HG02610 (cell line): ENCODE results near the gene STAG1.
A peak's percentile ranks its signal among the peaks of the same experiment; 100 is the strongest.
"Not testable (repeated sequence)": the region's sequence is repeated elsewhere in the genome, so short reads cannot be mapped to it uniquely, and the experiment has no call there.

Source experiments
- ATAC-seq: cut with Tn5 transposase; IDR thresholded peaks from one replicate; pipeline ENCODE4 v1.9.1; 2021; ENCODE audit warnings: mild to moderate bottlenecking, moderate library complexity; ENCODE audit not compliant: unreplicated experiment

Gene STAG1

GRCh38 chr3:136343446-136343845 lies 408.7 kb downstream of the STAG1 start:
- no peak for ATAC-seq

DNA sequence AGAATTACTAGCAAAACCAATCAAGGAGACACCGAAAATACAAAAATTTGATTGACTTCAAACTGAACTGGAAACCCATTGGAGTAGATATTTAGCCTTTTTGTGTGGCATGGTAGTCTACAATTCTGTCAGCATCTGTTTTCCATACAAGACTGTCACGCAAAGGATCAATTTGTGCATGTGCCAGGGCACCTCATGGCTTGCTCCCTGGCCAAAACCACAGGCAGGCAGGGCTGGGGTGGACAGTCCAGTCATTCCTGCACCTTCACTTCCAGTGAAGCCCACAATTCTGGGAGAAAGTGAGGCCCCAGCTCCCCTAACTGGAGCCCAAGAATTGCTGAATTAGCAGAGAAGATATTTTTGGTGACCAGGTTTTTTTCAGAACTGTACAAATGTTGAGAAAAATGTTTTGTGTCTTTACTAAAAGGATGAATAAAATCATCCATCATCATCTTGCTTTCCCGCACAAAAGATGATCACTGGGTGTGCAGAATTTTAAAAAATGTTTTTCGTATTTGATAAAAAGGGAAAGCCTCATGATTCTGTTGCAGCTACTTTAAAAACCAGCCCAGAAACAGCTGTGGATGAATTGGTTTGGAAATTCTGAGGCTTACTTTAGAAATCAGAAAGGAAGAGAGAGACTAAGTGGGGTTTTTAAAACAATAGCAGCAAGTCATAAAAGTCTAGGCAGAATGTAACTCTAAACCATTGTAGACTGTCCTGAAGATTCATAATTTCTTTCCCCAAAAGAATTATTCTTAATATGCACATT lies 415.7 kb downstream of the STAG1 start:
- ATAC-seq, result no peak

DNA sequence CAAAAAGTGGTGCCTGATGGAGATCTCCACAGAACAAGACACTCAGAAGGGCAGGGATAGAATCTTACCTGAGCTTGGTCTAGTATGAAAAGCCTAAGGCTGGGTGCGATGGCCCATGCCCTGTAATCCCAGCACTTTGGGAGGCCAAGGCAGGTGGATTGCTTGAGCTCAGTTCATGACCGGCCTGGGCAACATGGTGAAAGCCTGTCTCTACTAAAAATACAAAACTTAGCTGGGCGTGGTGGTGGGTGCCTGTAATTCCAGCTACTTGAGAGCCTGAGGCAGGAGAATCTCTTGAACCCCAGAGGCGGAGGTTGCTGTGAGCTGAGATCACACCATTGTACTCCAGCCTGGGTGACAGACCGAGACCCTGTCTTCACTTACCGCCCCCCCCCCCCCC lies 417.5 kb downstream of the STAG1 start:
- not testable (repeated sequence) for ATAC-seq

DNA sequence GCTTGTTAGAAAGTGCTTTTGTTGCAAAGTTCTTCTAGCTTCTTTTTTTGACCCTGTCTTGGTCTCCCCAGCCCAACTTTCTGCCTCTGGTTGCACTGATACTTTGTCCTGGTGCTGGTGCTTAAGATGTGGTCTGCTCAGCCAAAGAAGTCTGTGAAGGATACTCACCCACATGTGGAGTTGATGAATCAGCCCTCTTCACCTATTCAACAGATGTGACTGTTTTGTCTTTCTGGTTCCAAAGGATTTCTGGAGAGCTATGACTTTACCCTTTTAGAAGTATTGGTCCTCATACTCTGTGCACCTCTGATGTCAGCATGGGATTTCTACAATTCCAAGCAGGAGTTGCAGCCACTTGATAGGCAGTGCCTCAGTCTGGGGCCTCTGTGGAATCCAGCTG lies 418.0 kb downstream of the STAG1 start:
- ATAC-seq, result no peak

- no peak for ATAC-seq
Observed at GRCh38 chr3:136332776-136333175, 419.4 kb downstream of the STAG1 start.

- ATAC-seq, result peak; percentile 58
Observed at GRCh38 chr3:136332302-136332701, 419.9 kb downstream of the STAG1 start.

GRCh38 chr3:136330900-136331299 lies 421.3 kb downstream of the STAG1 start:
- ATAC-seq, result no peak

DNA sequence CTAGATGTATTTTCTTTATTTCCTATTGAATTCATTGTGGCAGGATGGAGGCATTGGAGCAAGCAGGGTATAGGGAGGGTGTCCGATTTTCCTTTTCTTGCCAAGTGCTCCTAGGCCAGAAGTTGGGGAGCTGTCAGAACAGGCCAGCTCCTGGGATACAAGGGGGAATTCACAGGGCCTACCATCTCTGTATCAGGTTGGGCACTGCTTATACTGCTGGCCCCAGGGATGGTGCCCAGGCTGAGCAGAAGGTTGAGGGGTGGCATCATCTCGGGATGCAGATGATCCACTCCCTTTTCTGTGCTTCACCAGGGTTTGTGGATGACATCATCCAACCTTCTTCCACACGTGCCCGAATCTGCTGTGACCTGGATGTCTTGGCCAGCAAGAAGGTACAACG lies 422.6 kb downstream of the STAG1 start:
- no peak for ATAC-seq

GRCh38 chr3:136327671-136328070 lies 424.5 kb downstream of the STAG1 start:
- ATAC-seq, result no peak

DNA sequence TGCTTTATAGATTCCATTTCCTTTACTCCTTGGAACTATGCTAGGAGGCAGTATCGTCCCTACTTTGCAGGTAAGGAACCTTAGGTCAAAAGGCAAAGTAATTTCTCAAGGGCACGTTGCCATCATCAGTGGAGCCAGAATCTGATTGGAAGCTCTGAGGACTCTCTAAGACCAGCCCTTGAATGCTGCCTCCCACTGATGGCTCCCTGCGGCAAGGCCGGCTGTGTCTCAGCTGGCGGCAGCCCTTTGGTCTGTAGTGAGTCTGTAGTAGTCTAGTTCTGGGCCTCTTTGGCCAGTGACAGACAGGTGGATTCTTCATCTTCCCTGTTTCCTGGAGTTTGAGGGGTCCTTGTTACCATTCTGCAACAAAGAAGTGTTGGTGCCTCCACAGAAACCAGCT lies 425.9 kb downstream of the STAG1 start:
- no peak for ATAC-seq

DNA sequence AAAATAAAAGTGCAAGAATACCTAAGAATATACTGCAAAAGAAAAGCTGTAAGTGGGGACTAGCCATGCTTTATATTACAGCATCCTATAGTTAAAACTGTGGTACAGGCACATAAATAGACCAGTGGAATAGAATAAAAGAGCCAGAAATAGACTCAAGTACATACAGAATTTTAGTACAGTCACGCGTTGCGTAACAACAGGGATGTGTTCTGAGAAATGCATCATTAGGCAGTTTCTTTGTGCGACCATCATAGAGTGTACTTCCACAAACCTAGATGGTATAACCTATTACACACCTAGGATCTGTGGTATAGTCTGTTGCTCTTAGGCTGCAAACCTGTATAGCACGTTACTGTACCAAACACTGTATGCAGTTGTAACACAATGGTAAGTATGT lies 440.2 kb downstream of the STAG1 start:
- ATAC-seq, result no peak

GRCh38 chr3:136311261-136311660 lies 440.9 kb downstream of the STAG1 start:
- no peak for ATAC-seq

GRCh38 chr3:136305879-136306278 lies 446.3 kb downstream of the STAG1 start:
- ATAC-seq, result no peak

- ATAC-seq, result no peak
Observed at GRCh38 chr3:136300444-136300843, 451.7 kb downstream of the STAG1 start.

GRCh38 chr3:136297826-136298225 lies 454.4 kb downstream of the STAG1 start:
- no peak for ATAC-seq

GRCh38 chr3:136296960-136297359 lies 455.2 kb downstream of the STAG1 start:
- ATAC-seq, result no peak

DNA sequence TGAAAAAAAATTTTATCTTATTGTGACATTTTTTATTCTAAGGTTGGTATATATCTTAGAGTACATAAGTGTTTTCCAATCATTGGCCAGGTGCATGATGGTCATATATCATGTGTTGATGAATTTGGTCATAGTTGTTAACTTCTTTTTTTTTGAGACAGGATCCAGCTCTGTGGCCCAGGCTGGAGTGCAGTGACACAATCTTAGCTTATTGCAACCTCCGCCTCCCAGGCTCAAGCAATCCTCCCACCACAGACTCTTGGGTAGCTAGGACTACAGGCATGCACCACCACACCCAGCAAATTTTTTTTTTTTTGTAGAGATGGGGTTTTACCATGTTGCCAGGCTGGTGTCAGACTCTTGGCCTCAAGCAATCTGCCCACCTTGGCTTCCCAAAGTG lies 458.0 kb downstream of the STAG1 start:
- ATAC-seq, result no peak

- no peak for ATAC-seq
Observed at GRCh38 chr3:136293279-136293678, 458.9 kb downstream of the STAG1 start.

DNA sequence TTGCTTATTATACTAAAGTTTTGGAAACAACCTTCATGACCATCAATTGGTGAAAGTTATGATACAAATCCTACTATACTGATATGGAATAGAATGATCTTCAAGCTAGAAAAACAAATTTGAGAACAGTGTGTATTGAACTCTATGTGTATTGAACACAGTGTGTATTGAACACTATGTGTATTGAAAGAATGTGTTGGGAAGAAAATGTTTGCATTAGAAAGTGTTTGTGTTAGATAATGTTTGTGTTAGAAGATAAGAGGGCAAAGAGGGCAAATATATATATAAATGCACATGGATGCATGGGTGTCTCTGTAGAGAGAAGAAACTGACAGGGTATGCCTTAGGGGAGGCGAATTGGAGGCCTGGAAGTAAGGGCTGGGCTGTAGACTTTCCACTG lies 459.7 kb downstream of the STAG1 start:
- ATAC-seq, result no peak

GRCh38 chr3:136291302-136291701 lies 460.9 kb downstream of the STAG1 start:
- ATAC-seq, result no peak
